Measurements from ENCODE around the gene SHMT1.

DNA sequence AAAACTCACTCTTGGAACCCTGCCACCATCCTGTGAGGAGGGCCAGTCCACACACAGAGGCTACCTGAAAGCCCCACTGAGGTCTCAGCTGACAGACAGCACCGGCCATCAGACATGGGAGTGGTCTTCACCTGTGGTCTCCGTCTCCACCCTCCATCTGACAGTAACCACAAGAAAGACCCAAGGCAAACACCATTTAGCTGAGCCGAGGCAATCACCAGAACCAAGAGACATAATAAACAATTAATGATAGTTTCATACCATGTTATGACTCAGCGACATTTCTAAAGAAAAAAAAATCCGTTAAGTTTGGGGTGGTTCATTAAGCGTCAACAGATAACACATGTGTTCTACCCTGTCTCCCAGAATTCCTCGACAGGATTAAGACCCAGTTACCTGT is 8.1 kb upstream of the SHMT1 start:
- TF ChIP-seq, protein P1, sequence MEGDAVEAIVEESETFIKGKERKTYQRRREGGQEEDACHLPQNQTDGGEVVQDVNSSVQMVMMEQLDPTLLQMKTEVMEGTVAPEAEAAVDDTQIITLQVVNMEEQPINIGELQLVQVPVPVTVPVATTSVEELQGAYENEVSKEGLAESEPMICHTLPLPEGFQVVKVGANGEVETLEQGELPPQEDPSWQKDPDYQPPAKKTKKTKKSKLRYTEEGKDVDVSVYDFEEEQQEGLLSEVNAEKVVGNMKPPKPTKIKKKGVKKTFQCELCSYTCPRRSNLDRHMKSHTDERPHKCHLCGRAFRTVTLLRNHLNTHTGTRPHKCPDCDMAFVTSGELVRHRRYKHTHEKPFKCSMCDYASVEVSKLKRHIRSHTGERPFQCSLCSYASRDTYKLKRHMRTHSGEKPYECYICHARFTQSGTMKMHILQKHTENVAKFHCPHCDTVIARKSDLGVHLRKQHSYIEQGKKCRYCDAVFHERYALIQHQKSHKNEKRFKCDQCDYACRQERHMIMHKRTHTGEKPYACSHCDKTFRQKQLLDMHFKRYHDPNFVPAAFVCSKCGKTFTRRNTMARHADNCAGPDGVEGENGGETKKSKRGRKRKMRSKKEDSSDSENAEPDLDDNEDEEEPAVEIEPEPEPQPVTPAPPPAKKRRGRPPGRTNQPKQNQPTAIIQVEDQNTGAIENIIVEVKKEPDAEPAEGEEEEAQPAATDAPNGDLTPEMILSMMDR (IDR thresholded peaks at IDR 0.05): no peak
- no peak for TF ChIP-seq POLR2A (IDR thresholded peaks at IDR 0.05)

Measured in Peyer's patch (tissue), 4 donors.